ENCODE measurements around the gene FIZ1. TPM values are rescaled to one million over a fixed set of nuclear protein-coding genes. Genes with fewer than 3 reads are reported as not detected.

Gene FIZ1
- total and polyA plus RNA-seq, 12 donors = 9.3 to 18.8 (median 13.5) TPM

DNA sequence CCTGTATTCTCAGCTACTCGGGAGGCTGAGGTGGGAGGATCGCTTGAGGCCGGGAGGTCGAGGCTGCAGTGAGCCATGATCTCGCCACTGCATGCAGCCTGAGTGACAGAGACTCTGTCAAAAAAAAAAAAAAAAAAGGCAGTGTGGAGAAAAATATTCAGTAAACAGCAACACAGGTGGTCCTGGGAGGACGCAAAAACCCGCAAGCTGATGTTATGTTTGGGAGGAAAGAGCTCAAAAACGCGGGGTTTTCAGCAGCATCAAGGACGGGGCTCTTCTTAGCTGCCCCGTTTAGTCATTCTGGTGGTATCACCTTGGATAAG, 25.6 kb upstream of the FIZ1 start:
- ATAC-seq (no peak), DNase-seq (no peak)
- TF ChIP-seq, protein P1, sequence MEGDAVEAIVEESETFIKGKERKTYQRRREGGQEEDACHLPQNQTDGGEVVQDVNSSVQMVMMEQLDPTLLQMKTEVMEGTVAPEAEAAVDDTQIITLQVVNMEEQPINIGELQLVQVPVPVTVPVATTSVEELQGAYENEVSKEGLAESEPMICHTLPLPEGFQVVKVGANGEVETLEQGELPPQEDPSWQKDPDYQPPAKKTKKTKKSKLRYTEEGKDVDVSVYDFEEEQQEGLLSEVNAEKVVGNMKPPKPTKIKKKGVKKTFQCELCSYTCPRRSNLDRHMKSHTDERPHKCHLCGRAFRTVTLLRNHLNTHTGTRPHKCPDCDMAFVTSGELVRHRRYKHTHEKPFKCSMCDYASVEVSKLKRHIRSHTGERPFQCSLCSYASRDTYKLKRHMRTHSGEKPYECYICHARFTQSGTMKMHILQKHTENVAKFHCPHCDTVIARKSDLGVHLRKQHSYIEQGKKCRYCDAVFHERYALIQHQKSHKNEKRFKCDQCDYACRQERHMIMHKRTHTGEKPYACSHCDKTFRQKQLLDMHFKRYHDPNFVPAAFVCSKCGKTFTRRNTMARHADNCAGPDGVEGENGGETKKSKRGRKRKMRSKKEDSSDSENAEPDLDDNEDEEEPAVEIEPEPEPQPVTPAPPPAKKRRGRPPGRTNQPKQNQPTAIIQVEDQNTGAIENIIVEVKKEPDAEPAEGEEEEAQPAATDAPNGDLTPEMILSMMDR (IDR thresholded peaks at IDR 0.05) = no peak
- no peaks in the 10 kb centered on the region for H3K9me3 ChIP-seq
- WGBS, 2 donors = 55 to 56% methylated on average over 11 of the region's 11 CpGs
- H3K27ac ChIP-seq = peak overlapping the region in 7 of 10 donors; percentile 85 to 97 (median 94)
- H3K4me1 ChIP-seq = peaks cover 5 to 38% (median 15%) of the 10 kb centered on the region in 9 donors
- peaks cover 0 to 19% (median 7%) of the 10 kb centered on the region in 9 donors for H3K36me3 ChIP-seq
- peak overlapping the region; percentile 32 to 63 (median 58) for H3K4me3 ChIP-seq
- no peaks in the 10 kb centered on the region for H3K27me3 ChIP-seq
- intact Hi-C loops (cut with DNase I) = loop anchor here in 4 of 10 donors (2.0 to 5.0 kb wide), 4 partner anchors 18 to 113 kb away; no protein-coding TSS in a partner anchor

DNA sequence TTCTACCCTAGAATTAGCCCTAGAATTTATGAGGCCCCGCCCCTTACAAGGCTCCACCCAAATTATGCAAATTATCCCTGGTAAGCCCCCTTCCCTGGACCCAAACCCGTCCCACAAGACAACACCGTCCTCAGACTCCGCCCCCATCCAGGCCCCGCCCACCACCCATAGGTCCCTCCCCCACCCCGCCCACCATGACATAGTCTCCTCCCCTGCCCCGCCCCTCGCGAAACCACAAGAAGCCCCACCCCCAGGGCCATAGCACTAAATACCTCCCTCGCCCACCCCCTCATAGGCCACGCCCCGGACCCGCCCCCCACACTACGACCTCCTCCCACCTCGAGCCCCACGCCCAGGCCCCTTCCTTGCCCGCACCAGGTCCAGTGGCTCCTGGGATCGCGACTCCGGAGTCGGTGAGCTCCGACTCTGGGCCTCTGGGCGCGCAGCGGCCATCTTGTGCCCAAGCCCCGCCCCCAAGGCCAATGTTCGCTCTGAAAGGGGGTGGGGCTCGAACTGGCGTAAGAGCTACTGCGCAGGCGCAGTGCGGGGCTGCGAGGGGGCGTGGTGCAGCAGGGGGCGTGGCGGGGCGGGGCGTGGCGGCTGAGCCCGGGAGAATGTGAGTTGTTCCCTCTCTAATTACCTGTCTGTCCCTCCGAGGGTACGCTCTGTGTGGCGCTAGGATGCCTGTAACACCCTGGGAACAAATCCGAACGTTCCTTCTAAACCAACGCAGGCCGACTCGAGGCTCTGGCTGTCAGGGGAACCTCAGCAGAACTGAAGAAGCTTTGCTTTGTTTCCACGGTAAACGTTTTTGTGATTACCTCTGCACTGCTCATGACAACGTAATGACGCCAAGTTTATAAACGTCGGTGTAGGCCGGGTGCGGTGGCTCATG, 25.0 kb upstream of the FIZ1 start, which contains the start of gene ZNF784:
ZNF784 (minus strand) TSS at position 458 of the 895 bp plus-strand sequence; CDS start at position 453, 5 bp downstream.
- Histone ChIP-seq H3K4me3 (peak within 1 kb of the TSS; percentile 32 to 63 (median 58)), H3K27me3 (no peaks in the 10 kb centered on the region), H3K27ac (peak within 1 kb of the TSS; percentile 85 to 97 (median 92)), H3K36me3 (peaks cover 0 to 19% (median 7%) of the 10 kb centered on the region in 9 donors), H3K4me1 (peaks cover 5 to 44% (median 15%) of the 10 kb centered on the region in 9 donors), H3K9me3 (no peaks in the 10 kb centered on the region)
- TF ChIP-seq, protein P1 (IDR thresholded peaks at IDR 0.05) = no peak
- DNase-seq (peak; percentile 93 to 95), ATAC-seq (peak; percentile 92 to 97 (median 95))
- 1% methylated on average over 51 to 56 of the region's 56 CpGs for WGBS, 2 donors
- intact Hi-C loops (cut with DNase I) = loop anchor here in 4 of 10 donors (1.0 to 5.0 kb wide), 5 partner anchors 18 to 112 kb away; partner anchors contain the start of gene FIZ1 (in 1 of the 4)

DNA sequence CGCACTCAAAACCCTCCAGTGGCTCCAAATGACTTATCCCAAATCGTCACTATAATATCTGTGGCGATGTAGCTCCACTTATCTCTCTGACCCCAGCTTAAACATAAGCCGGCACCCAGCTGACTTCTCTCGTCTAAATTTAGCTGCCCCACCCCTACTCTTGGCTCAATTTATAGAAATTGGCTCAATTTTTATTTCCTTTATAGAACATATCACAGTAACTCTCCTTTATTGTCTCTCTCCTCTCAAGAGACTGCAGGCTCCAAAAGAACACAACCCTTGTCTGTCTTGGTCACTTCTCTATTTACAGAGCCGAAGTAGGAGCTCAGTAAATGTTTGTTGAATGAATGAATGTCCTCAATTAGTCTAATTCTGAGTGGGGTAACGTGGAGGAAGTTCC, 24.2 kb upstream of the FIZ1 start:
- whole genome bisulfite sequencing, 2 donors = 32 to 36% methylated on average over 7 of the region's 7 CpGs
- H3K9me3 ChIP-seq = no peaks in the 10 kb centered on the region
- peaks cover 0 to 19% (median 7%) of the 10 kb centered on the region in 9 donors for H3K36me3 ChIP-seq
- intact Hi-C loops (cut with DNase I) = no loop called here
- DNase-seq = no peak
- peak overlapping the region in 8 of 10 donors; percentile 2 to 63 (median 59) for H3K4me3 ChIP-seq
- peak overlapping the region; percentile 0 to 95 (median 91) for H3K27ac ChIP-seq
- H3K27me3 ChIP-seq = no peaks in the 10 kb centered on the region
- no peak for ATAC-seq
- TF ChIP-seq, protein P1 (IDR thresholded peaks at IDR 0.05) = no peak
- H3K4me1 ChIP-seq = peaks cover 5 to 52% (median 15%) of the 10 kb centered on the region in 9 donors

DNA sequence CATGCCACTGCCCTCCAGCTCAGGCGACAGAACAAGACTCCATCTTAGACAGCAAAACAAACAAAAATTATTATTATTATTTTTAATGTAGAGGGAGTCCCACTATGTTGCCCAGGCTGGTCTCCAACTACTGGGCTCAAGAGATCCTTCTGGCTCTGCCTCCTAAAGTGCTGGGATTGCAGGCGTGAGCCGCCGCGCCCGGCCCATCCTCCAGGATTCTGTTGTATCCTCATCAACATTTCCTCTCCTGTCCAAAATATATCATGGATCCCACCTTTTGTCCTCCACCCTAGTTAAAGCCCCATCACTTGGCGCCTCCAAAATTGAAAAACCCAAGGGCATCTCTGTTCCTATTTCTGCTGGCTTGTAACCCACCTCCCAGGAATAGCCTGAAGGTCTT, 23.8 kb upstream of the FIZ1 start:
- no peak for DNase-seq
- Histone ChIP-seq H3K4me3 (no peak overlapping the region), H3K36me3 (peaks cover 0 to 21% (median 7%) of the 10 kb centered on the region in 9 donors), H3K4me1 (peaks cover 5 to 52% (median 15%) of the 10 kb centered on the region in 9 donors), H3K27me3 (no peaks in the 10 kb centered on the region), H3K9me3 (no peaks in the 10 kb centered on the region), H3K27ac (peak overlapping the region; percentile 0 to 95 (median 91))
- 96 to 98% methylated on average over 7 of the region's 7 CpGs for WGBS, 2 donors
- TF ChIP-seq, protein P1 (IDR thresholded peaks at IDR 0.05) = no peak
- ATAC-seq = no peak
- intact Hi-C loops (cut with DNase I) = no loop called here
